GM19043 (cell line): ENCODE results near the gene XRCC1.

Experiments used
- ATAC-seq: cut with Tn5 transposase; IDR thresholded peaks from one replicate; pipeline ENCODE4 v1.9.1; 2021; ENCODE audit warnings: low read depth; ENCODE audit not compliant: unreplicated experiment

XRCC1 gene

DNA sequence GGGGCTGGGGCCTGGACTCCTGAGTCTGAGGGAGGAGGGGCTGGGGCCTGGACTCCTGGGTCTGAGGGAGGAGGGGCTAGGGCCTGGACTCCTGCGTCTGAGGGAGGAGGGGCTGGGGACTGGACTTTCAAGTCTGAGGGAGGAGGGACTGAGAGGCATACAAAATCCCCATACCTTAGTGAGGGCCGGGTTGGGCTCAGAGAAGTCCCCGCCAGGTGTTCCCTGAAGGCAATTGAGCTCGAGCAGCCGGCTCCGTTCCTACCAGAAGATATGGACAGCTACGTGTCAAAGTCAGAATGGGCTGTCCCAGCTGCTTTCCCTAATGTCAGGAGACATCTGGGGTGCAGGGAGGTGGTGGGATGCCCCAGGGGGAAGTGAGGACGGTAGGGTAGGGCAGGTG, 80.2 kb downstream of the XRCC1 start:
- no peak for ATAC-seq
